NB4 (cell line): Measurements from ENCODE around the gene DLX4.

Experiments used
- MYC ChIP-seq: IDR thresholded peaks from 2 replicates; pipeline ENCODE4 v1.6.1; 2011; ENCODE audit warnings: low read depth, low read length
- POLR2A ChIP-seq: IDR thresholded peaks from 2 replicates; pipeline ENCODE4 v1.6.1; 2011; ENCODE audit warnings: mild to moderate bottlenecking; ENCODE audit not compliant: insufficient read length; ENCODE audit errors: extremely low read depth
- TF ChIP-seq, protein P1 (sequence below): IDR thresholded peaks from one replicate; pipeline ENCODE4 v1.5.1; 2012; ENCODE audit warnings: low read depth, low read length
- TF ChIP-seq, protein P2 (sequence below): IDR thresholded peaks from 2 replicates; pipeline ENCODE4 v1.6.1; 2011; ENCODE audit warnings: low read depth, low read length

DNA sequence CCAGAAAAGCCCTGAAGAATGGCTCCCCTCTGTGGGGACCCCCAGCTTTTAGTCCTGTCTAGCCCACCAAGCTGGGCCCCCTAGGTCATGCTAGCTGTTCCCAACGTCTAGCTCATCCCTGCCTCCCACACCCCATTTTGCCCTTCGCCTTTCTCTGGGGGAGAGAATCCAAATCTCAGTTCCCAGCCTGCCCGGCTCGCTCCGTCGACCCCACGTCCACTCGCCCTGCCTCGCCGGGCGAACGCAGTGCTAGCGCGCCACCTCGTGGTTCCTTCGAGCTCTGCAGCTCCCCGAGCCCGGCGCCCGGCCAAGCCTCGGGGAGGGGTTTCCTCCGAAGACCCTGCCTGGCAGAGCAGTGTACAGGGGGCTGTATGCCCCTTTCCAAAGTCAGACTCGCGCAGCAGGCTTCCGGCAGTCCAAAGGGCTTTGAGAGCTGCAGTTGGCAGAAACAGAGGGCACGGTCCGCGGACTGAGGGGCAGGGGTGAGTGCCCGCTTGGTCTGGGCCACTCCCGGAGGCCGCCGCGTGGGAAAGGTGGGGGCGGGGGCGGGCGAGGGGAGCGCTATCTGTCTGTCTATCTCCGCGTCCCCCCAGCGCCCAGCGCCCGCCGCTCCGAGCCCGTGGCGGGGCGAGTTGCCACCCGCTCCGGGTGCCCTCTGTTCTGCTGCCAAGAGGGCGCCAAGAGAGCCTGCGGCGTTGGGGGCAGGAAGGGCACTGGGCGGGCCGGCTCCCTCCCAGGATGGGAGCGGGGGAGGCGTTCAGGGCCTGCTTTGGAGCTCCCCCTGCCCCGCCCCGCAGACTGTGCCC lies 27.7 kb downstream of the DLX4 start:
- TF ChIP-seq, protein P1, sequence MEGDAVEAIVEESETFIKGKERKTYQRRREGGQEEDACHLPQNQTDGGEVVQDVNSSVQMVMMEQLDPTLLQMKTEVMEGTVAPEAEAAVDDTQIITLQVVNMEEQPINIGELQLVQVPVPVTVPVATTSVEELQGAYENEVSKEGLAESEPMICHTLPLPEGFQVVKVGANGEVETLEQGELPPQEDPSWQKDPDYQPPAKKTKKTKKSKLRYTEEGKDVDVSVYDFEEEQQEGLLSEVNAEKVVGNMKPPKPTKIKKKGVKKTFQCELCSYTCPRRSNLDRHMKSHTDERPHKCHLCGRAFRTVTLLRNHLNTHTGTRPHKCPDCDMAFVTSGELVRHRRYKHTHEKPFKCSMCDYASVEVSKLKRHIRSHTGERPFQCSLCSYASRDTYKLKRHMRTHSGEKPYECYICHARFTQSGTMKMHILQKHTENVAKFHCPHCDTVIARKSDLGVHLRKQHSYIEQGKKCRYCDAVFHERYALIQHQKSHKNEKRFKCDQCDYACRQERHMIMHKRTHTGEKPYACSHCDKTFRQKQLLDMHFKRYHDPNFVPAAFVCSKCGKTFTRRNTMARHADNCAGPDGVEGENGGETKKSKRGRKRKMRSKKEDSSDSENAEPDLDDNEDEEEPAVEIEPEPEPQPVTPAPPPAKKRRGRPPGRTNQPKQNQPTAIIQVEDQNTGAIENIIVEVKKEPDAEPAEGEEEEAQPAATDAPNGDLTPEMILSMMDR = peak; percentile 85
- no peak for TF ChIP-seq POLR2A
- TF ChIP-seq, protein P2, sequence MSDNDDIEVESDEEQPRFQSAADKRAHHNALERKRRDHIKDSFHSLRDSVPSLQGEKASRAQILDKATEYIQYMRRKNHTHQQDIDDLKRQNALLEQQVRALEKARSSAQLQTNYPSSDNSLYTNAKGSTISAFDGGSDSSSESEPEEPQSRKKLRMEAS = peak; percentile 56
- no peak for TF ChIP-seq MYC
